ENCODE measurements around the gene CPE.

DNA sequence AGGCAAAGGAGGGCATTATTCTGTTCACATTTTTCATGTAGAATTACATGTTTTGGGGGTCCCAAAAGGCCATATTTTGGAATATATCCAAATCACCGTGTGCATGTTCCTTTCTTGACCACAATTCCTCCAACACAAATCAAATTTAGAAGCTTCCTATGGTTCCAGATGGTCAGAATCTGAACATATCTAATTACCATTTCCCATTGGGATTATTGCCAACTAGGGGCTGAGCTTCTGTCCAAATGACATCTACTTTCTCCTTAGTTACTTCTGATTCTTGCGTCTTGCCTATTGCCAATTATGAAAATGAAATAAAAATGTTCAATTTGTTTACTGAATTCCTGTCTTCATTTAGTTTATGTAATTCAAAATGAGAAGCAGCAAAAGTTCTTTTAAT lies 163.7 kb downstream of the CPE start:
- TF ChIP-seq, protein P1, sequence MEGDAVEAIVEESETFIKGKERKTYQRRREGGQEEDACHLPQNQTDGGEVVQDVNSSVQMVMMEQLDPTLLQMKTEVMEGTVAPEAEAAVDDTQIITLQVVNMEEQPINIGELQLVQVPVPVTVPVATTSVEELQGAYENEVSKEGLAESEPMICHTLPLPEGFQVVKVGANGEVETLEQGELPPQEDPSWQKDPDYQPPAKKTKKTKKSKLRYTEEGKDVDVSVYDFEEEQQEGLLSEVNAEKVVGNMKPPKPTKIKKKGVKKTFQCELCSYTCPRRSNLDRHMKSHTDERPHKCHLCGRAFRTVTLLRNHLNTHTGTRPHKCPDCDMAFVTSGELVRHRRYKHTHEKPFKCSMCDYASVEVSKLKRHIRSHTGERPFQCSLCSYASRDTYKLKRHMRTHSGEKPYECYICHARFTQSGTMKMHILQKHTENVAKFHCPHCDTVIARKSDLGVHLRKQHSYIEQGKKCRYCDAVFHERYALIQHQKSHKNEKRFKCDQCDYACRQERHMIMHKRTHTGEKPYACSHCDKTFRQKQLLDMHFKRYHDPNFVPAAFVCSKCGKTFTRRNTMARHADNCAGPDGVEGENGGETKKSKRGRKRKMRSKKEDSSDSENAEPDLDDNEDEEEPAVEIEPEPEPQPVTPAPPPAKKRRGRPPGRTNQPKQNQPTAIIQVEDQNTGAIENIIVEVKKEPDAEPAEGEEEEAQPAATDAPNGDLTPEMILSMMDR (IDR thresholded peaks at IDR 0.05) = no peak
- TF ChIP-seq ZFX (IDR thresholded peaks at IDR 0.05; ENCODE audit: borderline replicate concordance) = no peak

All from 22Rv1 (cell line).